Measurements from ENCODE around the gene PAQR5.

Gene PAQR5

DNA sequence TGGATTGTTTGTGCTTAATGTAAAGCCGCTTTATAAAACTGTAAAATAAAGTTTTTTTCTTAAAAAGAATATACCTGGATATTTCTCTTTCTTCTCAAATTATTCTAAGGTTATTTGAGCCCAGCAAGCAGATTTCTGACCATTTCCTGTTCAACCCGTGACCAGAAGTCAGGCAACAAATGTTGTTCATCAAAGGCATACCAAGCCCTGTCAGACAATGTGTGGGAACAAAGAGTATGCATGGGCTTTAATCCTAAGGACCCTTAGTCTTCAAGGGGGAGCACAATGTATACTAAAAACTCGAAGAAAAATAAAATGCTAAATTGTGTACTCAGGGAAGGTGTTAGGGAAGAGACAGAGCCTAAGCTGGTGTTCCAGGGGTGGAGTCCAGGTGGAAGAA, 26.6 kb upstream of the PAQR5 start:
- H3K36me3 ChIP-seq (ENCODE audit: control insufficient read depth in 1 of 2, insufficient read depth in 2 of 2, low read length in 2 of 2) = peaks cover 0 to 3% of the 10 kb centered on the region in 2 experiments
- no peaks in the 10 kb centered on the region for H3K4me1 ChIP-seq (ENCODE audit: control insufficient read depth in 1 of 2, insufficient read depth in 2 of 2, low read length in 2 of 2)
- no peak overlapping the region for H3K4me2 ChIP-seq (ENCODE audit: low read length)
- no peak overlapping the region for H3K14ac ChIP-seq (ENCODE audit: low read length)
- no CpG with 5 or more reads among the region's 3 CpGs for WGBS (ENCODE audit: extremely low coverage, insufficient coverage, insufficient read length)
- no peaks in the 10 kb centered on the region for H3K79me2 ChIP-seq (ENCODE audit: control insufficient read depth, insufficient read depth, low read length, poor library complexity)
- no peak for DNase-seq
- H3K9ac ChIP-seq (ENCODE audit: low read length) = no peak overlapping the region
- H3K23ac ChIP-seq (ENCODE audit: low read length) = no peak overlapping the region
- no peak overlapping the region for H2BK5ac ChIP-seq (ENCODE audit: low read depth, low read length, poor library complexity)
- no peak overlapping the region for H3K4ac ChIP-seq (ENCODE audit: low read depth, low read length)
- no peak overlapping the region for H2BK120ac ChIP-seq (ENCODE audit: insufficient read depth, low read length, poor library complexity)
- no peak overlapping the region for H2AK5ac ChIP-seq (ENCODE audit: low read length)
- H4K91ac ChIP-seq (ENCODE audit: low read depth, low read length) = no peak overlapping the region
- no peak overlapping the region for H3K18ac ChIP-seq (ENCODE audit: low read length)
- H3K9me3 ChIP-seq (ENCODE audit: insufficient read depth, low read depth, low read length) = no peaks in the 10 kb centered on the region
- H2AFZ ChIP-seq (ENCODE audit: insufficient read depth, low read length, poor library complexity) = no peak overlapping the region
- H4K12ac ChIP-seq (ENCODE audit: low read depth, low read length) = no peak overlapping the region
- H3K79me1 ChIP-seq (ENCODE audit: low read length) = no peaks in the 10 kb centered on the region
- H4K8ac ChIP-seq (ENCODE audit: low read depth, low read length) = no peak overlapping the region
- H2BK12ac ChIP-seq (ENCODE audit: low read length) = no peak overlapping the region
- H3K4me3 ChIP-seq (ENCODE audit: low read depth, low read length) = no peak overlapping the region
- no peak overlapping the region for H3K27ac ChIP-seq (ENCODE audit: low read depth, low read length)
- no peaks in the 10 kb centered on the region for H3K27me3 ChIP-seq (ENCODE audit: insufficient read depth, low read length)

GRCh38 chr15:69272891-69273290, 25.8 kb upstream of the PAQR5 start:
- H3K14ac ChIP-seq (ENCODE audit: low read length) = no peak overlapping the region
- H3K27ac ChIP-seq (ENCODE audit: low read depth, low read length) = no peak overlapping the region

DNA sequence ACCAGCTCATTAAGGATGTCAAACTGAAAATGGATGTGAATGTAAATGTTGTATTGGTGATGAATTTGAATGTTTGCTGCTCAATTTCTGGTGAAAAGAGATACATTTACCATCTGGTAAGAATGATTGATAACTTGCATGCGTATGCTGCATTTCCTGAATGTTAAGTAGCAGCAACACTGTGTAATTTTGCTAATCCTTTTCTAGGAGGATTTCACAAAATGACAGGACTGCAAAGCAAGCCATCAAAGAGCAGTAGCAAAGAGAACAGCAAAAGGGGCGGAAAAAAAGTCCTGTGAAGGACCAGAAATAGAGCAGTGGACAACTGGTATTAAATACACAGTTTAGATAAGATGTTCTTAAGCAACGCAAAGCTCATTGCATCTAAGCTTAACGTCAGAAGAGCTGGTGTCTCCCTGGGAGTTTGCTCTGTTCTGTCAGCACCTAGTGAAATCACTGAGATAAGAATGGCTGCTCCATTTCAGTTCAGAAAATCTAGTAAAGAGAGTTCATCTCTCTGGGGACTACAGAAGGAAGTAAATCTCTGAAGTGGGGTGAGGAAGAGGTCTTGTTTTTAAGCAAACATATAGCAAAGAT, 23.5 kb upstream of the PAQR5 start:
- H3K36me3 ChIP-seq (ENCODE audit: control insufficient read depth in 1 of 2, insufficient read depth in 2 of 2, low read length in 2 of 2) = no peaks in the 10 kb centered on the region
- no peak overlapping the region for H3K27ac ChIP-seq (ENCODE audit: low read depth, low read length)
- no peaks in the 10 kb centered on the region for H3K27me3 ChIP-seq (ENCODE audit: insufficient read depth, low read length)
- no peak for DNase-seq
- H3K4me3 ChIP-seq (ENCODE audit: low read depth, low read length) = no peak overlapping the region
- H2BK12ac ChIP-seq (ENCODE audit: low read length) = no peak overlapping the region
- no peak overlapping the region for H4K8ac ChIP-seq (ENCODE audit: low read depth, low read length)
- no peak overlapping the region for H3K23ac ChIP-seq (ENCODE audit: low read length)
- H2AK5ac ChIP-seq (ENCODE audit: low read length) = no peak overlapping the region
- H2BK120ac ChIP-seq (ENCODE audit: insufficient read depth, low read length, poor library complexity) = no peak overlapping the region
- no peak overlapping the region for H3K4me2 ChIP-seq (ENCODE audit: low read length)
- no peaks in the 10 kb centered on the region for H3K79me1 ChIP-seq (ENCODE audit: low read length)
- H2AFZ ChIP-seq (ENCODE audit: insufficient read depth, low read length, poor library complexity) = no peak overlapping the region
- no peaks in the 10 kb centered on the region for H3K79me2 ChIP-seq (ENCODE audit: control insufficient read depth, insufficient read depth, low read length, poor library complexity)
- no peak overlapping the region for H3K9ac ChIP-seq (ENCODE audit: low read length)
- no peaks in the 10 kb centered on the region for H3K4me1 ChIP-seq (ENCODE audit: control insufficient read depth in 1 of 2, insufficient read depth in 2 of 2, low read length in 2 of 2)
- H3K4ac ChIP-seq (ENCODE audit: low read depth, low read length) = no peak overlapping the region
- no peak overlapping the region for H3K18ac ChIP-seq (ENCODE audit: low read length)
- no peak overlapping the region for H3K14ac ChIP-seq (ENCODE audit: low read length)
- no CpG with 5 or more reads among the region's 4 CpGs for WGBS (ENCODE audit: extremely low coverage, insufficient coverage, insufficient read length)
- no peak overlapping the region for H4K12ac ChIP-seq (ENCODE audit: low read depth, low read length)
- no peaks in the 10 kb centered on the region for H3K9me3 ChIP-seq (ENCODE audit: insufficient read depth, low read depth, low read length)
- no peak overlapping the region for H2BK5ac ChIP-seq (ENCODE audit: low read depth, low read length, poor library complexity)
- no peak overlapping the region for H4K91ac ChIP-seq (ENCODE audit: low read depth, low read length)

More at GRCh38 chr15:69272891-69273290, 25.8 kb upstream of the PAQR5 start:
- Histone ChIP-seq H2BK12ac (ENCODE audit: low read length) (no peak overlapping the region), H3K4ac (ENCODE audit: low read depth, low read length) (no peak overlapping the region), H3K4me3 (ENCODE audit: low read depth, low read length) (no peak overlapping the region), H3K4me2 (ENCODE audit: low read length) (no peak overlapping the region), H3K27me3 (ENCODE audit: insufficient read depth, low read length) (no peaks in the 10 kb centered on the region), H3K23ac (ENCODE audit: low read length) (no peak overlapping the region), H3K36me3 (ENCODE audit: control insufficient read depth in 1 of 2, insufficient read depth in 2 of 2, low read length in 2 of 2) (peaks cover 0 to 3% of the 10 kb centered on the region in 2 experiments), H4K91ac (ENCODE audit: low read depth, low read length) (no peak overlapping the region), H3K79me2 (ENCODE audit: control insufficient read depth, insufficient read depth, low read length, poor library complexity) (no peaks in the 10 kb centered on the region), H3K18ac (ENCODE audit: low read length) (no peak overlapping the region), H2AFZ (ENCODE audit: insufficient read depth, low read length, poor library complexity) (no peak overlapping the region), H2BK120ac (ENCODE audit: insufficient read depth, low read length, poor library complexity) (no peak overlapping the region), H4K8ac (ENCODE audit: low read depth, low read length) (no peak overlapping the region), H4K12ac (ENCODE audit: low read depth, low read length) (no peak overlapping the region), H2BK5ac (ENCODE audit: low read depth, low read length, poor library complexity) (no peak overlapping the region), H2AK5ac (ENCODE audit: low read length) (no peak overlapping the region), H3K4me1 (ENCODE audit: control insufficient read depth in 1 of 2, insufficient read depth in 2 of 2, low read length in 2 of 2) (no peaks in the 10 kb centered on the region), H3K9ac (ENCODE audit: low read length) (no peak overlapping the region), H3K9me3 (ENCODE audit: insufficient read depth, low read depth, low read length) (no peaks in the 10 kb centered on the region), H3K79me1 (ENCODE audit: low read length) (no peaks in the 10 kb centered on the region)
- no CpG with 5 or more reads among the region's 6 CpGs for WGBS (ENCODE audit: extremely low coverage, insufficient coverage, insufficient read length)
- DNase-seq = no peak

- Histone ChIP-seq H2AFZ (ENCODE audit: insufficient read depth, low read length, poor library complexity) (no peak overlapping the region), H4K12ac (ENCODE audit: low read depth, low read length) (no peak overlapping the region), H3K9ac (ENCODE audit: low read length) (no peak overlapping the region), H3K9me3 (ENCODE audit: insufficient read depth, low read depth, low read length) (no peaks in the 10 kb centered on the region), H3K23ac (ENCODE audit: low read length) (no peak overlapping the region), H2BK12ac (ENCODE audit: low read length) (no peak overlapping the region), H3K4me1 (ENCODE audit: control insufficient read depth in 1 of 2, insufficient read depth in 2 of 2, low read length in 2 of 2) (no peaks in the 10 kb centered on the region), H3K14ac (ENCODE audit: low read length) (no peak overlapping the region), H3K4me3 (ENCODE audit: low read depth, low read length) (no peak overlapping the region), H3K27ac (ENCODE audit: low read depth, low read length) (no peak overlapping the region), H2BK120ac (ENCODE audit: insufficient read depth, low read length, poor library complexity) (no peak overlapping the region), H2AK5ac (ENCODE audit: low read length) (no peak overlapping the region), H3K36me3 (ENCODE audit: control insufficient read depth in 1 of 2, insufficient read depth in 2 of 2, low read length in 2 of 2) (no peaks in the 10 kb centered on the region), H3K79me1 (ENCODE audit: low read length) (no peaks in the 10 kb centered on the region), H3K79me2 (ENCODE audit: control insufficient read depth, insufficient read depth, low read length, poor library complexity) (no peaks in the 10 kb centered on the region), H2BK5ac (ENCODE audit: low read depth, low read length, poor library complexity) (no peak overlapping the region), H3K4ac (ENCODE audit: low read depth, low read length) (no peak overlapping the region), H4K91ac (ENCODE audit: low read depth, low read length) (no peak overlapping the region), H4K8ac (ENCODE audit: low read depth, low read length) (no peak overlapping the region), H3K27me3 (ENCODE audit: insufficient read depth, low read length) (no peaks in the 10 kb centered on the region), H3K4me2 (ENCODE audit: low read length) (no peak overlapping the region), H3K18ac (ENCODE audit: low read length) (no peak overlapping the region)
- DNase-seq = no peak
- WGBS (ENCODE audit: extremely low coverage, insufficient coverage, insufficient read length) = no CpG with 5 or more reads among the region's 9 CpGs
Measured at GRCh38 chr15:69275933-69276560, 22.7 kb upstream of the PAQR5 start.

Data from trophoblast cell (in vitro differentiated cells and primary cell).